GM18867 (cell line): Measurements from ENCODE around the gene NPY4R.
"Not testable (repeated sequence)": the region's sequence is repeated elsewhere in the genome, so short reads cannot be mapped to it uniquely, and the experiment has no call there.

ENCODE experiments used
- ATAC-seq: cut with Tn5 transposase; IDR thresholded peaks from one replicate; pipeline ENCODE4 v1.9.1; 2021; ENCODE audit warnings: mild to moderate bottlenecking, moderate library complexity; ENCODE audit not compliant: unreplicated experiment

NPY4R gene

GRCh38 chr10:46459579-46459978 lies 6.2 kb downstream of the NPY4R start:
- not testable (repeated sequence) for ATAC-seq

GRCh38 chr10:46457071-46457470 lies 8.7 kb downstream of the NPY4R start:
- not testable (repeated sequence) for ATAC-seq

- not testable (repeated sequence) for ATAC-seq
Observed at GRCh38 chr10:46455992-46456391, 9.8 kb downstream of the NPY4R start.

- ATAC-seq, result not testable (repeated sequence)
Observed at GRCh38 chr10:46451365-46451764, 14.4 kb downstream of the NPY4R start.

GRCh38 chr10:46450829-46451228 lies 14.9 kb downstream of the NPY4R start:
- ATAC-seq, result not testable (repeated sequence)

- ATAC-seq, result not testable (repeated sequence)
Observed at GRCh38 chr10:46447439-46447838, 18.3 kb downstream of the NPY4R start.

- peak; percentile 81 for ATAC-seq
Observed at GRCh38 chr10:46445389-46446122, 20.2 kb downstream of the NPY4R start.

GRCh38 chr10:46443422-46443821 lies 22.3 kb downstream of the NPY4R start:
- not testable (repeated sequence) for ATAC-seq

GRCh38 chr10:46442706-46443275 lies 23.0 kb downstream of the NPY4R start:
- not testable (repeated sequence) for ATAC-seq

- not testable (repeated sequence) for ATAC-seq
Observed at GRCh38 chr10:46441837-46442278, 23.9 kb downstream of the NPY4R start.

GRCh38 chr10:46440942-46441341 lies 24.8 kb downstream of the NPY4R start:
- ATAC-seq, result not testable (repeated sequence)

GRCh38 chr10:46423550-46423949 lies 42.2 kb downstream of the NPY4R start:
- not testable (repeated sequence) for ATAC-seq

GRCh38 chr10:46419570-46420379 lies 46.0 kb downstream of the NPY4R start:
- ATAC-seq, result not testable (repeated sequence)

GRCh38 chr10:46418283-46418682 lies 47.5 kb downstream of the NPY4R start:
- ATAC-seq, result not testable (repeated sequence)

GRCh38 chr10:46415291-46415690 lies 50.5 kb downstream of the NPY4R start:
- ATAC-seq, result peak; percentile 80

GRCh38 chr10:46412665-46413064 lies 53.1 kb downstream of the NPY4R start:
- ATAC-seq, result not testable (repeated sequence)

GRCh38 chr10:46411123-46411522 lies 54.6 kb downstream of the NPY4R start:
- not testable (repeated sequence) for ATAC-seq
